Suppressor macrophage treated with lipopolysaccharide for 4 hours (primary cell): Measurements from ENCODE around the gene NRXN3.
A peak's percentile ranks its signal among the peaks of the same experiment; 100 is the strongest.

Source experiments
- DNase-seq: peaks from one replicate; pipeline ENCODE4 v3.0.0-alpha.2; 2020

NRXN3 gene

GRCh38 chr14:79516009-79516408, 1345.8 kb downstream of the NRXN3 start:
- DNase-seq, result no peak

DNA sequence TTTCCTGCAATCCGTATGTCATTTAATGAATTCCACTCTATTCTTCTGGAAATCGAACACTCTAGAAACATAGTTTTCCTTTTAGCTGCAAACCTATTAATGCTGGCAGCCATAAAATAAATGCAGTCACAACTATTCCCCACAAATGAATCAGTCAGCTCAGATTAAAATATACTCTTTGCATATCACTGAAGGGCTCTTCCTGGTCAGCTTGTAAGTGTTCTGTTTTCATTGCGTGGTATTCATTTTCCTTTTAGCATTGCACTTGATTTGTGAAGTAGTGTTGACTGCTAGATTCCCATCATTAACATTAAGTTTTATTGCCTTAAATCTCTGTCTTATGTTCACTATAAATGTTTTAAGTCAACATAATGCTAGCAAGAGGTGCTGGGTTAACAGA, 1355.2 kb downstream of the NRXN3 start:
- no peak for DNase-seq

DNA sequence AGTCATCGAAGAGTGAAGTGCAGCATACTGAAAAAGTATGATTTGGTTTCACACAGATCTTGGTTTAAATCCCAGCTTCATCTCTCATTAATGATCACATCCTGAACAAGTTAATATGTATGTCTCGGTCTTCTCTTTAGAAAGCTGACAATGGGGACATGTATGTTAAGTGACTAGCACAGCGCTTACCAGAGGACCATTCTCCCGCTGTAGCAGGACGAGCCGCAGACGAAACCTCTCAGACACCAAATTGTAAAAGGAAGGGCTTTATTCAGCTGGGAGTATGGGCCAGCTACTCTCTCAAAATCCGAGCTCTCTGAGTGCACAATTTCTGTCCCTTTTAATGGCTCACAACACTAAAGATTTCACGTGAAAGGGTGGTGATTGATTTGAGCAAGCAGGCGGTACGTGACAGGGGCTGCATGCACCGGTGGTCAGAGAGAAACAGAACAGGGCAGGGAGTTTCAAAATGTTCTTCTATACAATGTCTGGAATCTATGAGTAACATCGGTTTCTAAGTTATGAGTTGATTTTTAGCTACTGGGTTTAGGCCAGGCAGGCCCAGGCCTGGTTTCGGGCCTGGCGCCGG, 1358.7 kb downstream of the NRXN3 start:
- DNase-seq, result no peak

- DNase-seq, result no peak
These were observed 1360.4 kb downstream of the NRXN3 start for GRCh38 chr14:79530555-79530954.

DNA sequence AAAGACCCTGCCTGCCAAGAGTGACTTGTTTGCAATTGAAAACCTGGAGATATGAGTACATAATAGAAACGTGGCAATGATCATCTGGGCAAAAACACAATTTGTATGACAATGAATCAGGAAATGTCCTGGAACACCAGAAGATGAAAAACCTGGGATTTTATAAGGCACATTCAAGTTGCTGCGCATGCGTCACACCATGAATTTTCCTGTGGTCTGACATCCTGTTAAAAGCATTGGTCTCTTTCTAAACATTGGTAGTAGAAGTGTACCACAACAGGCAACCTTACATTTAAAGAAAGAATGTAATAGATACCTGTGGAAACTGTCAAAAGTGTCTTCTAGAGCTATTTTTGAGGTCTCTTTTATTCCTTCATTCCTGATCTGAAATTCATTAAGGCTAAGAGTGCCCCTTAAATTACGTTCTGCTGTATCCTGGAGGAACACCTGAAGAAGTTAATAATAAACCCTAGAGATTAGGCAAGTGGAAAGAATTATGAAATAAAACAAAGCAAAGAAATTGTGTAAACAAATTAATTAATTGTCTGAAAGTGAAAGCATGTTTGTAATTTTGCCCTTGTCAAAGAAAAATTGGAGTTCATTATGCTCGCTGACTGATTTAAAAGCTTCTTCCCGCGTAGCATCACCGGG, 1364.7 kb downstream of the NRXN3 start:
- DNase-seq, result no peak

DNA sequence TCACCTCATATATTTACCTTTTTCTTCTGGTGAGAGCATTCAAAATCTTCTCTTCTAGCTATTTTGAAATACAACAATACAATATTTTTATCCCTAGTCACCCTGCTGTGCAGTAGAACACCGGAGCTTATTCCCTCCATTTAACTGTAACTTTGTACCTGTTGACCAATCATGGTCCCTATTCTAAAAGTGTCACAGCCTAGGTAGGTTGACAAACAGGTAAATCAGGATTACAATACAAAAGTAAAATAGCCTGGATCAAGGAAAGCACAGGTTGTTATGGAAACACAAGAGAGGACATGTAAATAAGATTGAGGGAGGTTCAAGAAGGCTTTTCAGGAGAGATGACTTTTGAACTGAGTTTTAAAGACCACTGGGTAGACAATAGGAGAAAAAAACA, 1370.2 kb downstream of the NRXN3 start:
- DNase-seq, result no peak

- DNase-seq, result no peak
These were observed 1371.9 kb downstream of the NRXN3 start for GRCh38 chr14:79542121-79542520.

- no peak for DNase-seq
These were observed 1373.2 kb downstream of the NRXN3 start for GRCh38 chr14:79543348-79543747.

GRCh38 chr14:79543967-79544697, 1374.0 kb downstream of the NRXN3 start:
- DNase-seq, result peak; percentile 2

- no peak for DNase-seq
These were observed 1374.5 kb downstream of the NRXN3 start for GRCh38 chr14:79544698-79545070.

- no peak for DNase-seq
These were observed 1378.7 kb downstream of the NRXN3 start for GRCh38 chr14:79548836-79549235.

GRCh38 chr14:79549515-79549914, 1379.3 kb downstream of the NRXN3 start:
- no peak for DNase-seq

DNA sequence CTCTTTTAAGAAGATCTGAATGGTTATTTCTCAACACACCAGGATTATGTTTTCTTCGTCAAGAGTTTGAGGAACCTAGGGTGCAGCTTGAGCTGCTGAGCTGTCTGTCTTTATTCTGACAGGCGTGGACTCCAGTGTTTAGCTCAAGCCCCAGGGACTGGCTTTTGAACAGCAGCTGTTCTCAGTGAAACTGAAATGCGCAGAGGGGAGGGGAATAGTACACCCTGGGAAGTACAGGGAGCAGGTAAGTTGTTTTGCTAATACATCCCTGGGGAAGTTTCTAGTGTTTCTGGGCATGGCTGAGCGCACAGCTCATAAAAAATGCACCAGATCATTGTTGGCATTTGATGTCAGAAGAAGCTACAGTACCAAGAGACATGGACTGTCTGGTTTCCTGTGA, 1381.3 kb downstream of the NRXN3 start:
- DNase-seq, result no peak

DNA sequence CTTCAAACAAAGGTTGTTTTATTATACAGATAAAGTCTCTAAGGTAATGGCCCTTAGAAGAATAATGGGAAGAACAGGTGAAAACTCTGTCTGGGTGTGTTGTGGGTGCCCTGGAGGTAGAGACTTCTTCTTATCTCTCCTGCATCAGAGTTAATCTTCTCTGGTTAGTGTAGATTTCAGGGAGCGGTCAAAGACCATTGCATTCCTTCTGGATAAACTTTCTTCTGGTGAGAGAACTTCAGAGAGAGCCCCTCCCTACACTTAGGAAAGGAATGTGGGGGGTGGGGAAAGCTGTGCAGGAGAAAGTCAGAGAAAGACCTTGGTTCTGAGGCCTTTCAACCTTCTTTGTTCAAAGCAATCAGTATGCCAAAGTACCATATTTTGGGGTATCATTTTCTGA, 1382.6 kb downstream of the NRXN3 start:
- no peak for DNase-seq

DNA sequence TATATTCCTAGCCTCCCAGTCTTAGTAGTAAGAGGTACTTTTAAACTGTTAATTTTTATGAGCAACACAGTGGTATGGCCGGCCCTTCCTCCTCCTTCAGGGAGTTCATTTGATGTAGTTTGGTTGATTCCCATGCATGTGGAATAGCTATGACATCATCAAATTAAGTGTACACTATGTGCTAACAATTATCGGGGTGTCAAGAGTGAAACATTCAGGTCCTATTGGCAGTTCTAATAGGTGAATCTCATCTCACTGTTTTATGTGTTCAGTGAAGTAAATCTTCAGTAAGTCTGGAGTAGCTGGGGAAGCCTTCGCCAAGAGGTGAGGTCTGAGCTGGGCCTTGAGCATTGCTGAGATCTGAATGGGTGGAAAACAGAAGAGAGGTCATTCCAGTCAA, 1384.6 kb downstream of the NRXN3 start:
- no peak for DNase-seq

- DNase-seq, result no peak
These were observed 1385.3 kb downstream of the NRXN3 start for GRCh38 chr14:79555429-79555828.

DNA sequence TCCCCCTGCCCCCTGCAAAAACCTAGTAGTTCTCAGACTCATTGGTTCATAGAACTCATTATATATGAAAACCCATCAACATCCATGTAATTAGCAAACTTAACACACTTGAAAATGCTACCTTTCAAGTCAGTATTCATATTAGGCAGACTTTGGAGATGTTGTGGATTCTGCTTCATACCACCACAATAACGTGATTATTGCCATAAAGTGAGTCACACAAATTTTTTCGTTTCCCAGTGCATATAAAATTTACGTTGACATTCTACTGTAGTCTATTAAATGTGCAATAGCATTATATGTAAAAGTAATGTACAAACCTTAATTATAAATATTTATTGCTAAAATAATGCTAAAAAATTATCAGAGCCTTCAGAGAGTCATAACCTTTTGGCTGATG, 1387.1 kb downstream of the NRXN3 start:
- DNase-seq, result no peak

DNA sequence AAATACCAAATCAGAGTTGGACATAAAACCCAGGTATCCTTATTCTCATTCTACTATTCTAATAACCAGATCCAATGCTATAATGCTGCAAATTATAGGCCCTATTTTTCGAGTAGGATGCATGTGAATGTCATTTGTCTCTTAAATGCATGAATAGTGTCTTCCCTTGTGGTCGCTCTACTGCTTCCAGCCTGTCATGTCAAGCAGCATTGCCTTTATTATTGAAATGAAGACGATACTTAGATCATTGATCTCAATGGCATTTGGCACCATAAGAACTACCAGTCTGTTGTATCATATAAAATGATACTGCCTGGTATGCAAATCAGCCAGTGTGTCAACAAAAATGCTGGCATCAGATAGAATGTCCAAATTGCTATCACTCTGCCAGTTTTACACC, 1392.0 kb downstream of the NRXN3 start:
- DNase-seq, result no peak

- no peak for DNase-seq
These were observed 1394.2 kb downstream of the NRXN3 start for GRCh38 chr14:79564371-79564770.

GRCh38 chr14:79567306-79567705, 1397.1 kb downstream of the NRXN3 start:
- no peak for DNase-seq

GRCh38 chr14:79568594-79568993, 1398.4 kb downstream of the NRXN3 start:
- DNase-seq, result no peak

GRCh38 chr14:79569072-79569471, 1398.9 kb downstream of the NRXN3 start:
- DNase-seq, result no peak

- DNase-seq, result no peak
These were observed 1400.5 kb downstream of the NRXN3 start for GRCh38 chr14:79570648-79571047.

DNA sequence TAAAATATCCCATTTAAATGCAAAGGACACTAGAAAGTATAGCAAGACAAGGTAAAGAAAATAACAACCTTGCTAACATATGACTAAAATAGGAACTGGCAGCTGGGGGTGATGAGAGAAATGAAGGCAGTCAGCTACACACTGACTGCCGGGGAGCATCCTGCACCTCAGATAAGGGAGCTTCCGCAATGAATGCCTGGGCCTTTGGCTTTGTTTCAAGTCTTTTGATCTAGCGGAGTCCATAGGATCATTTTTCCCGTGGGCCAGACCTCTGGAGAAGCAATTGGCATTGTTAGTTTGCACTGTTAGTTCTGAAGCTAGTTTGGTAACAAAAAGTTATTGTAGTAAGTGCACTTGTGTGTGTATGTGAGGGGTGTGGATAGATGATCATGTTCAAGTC, 1401.2 kb downstream of the NRXN3 start:
- no peak for DNase-seq

- no peak for DNase-seq
These were observed 1403.3 kb downstream of the NRXN3 start for GRCh38 chr14:79573486-79573885.
